SIG-M5 treated with dmso at 0.1 percent for 504 hours (cell line): Measurements from ENCODE around the gene FMN2.
"Not testable (repeated sequence)": the region's sequence is repeated elsewhere in the genome, so short reads cannot be mapped to it uniquely, and the experiment has no call there.

Experiments
- DNase-seq: peaks from one replicate; lab custom pipeline; 2025; ENCODE audit not compliant: unreplicated experiment; lab: John Stamatoyannopoulos, UW

Gene FMN2

DNA sequence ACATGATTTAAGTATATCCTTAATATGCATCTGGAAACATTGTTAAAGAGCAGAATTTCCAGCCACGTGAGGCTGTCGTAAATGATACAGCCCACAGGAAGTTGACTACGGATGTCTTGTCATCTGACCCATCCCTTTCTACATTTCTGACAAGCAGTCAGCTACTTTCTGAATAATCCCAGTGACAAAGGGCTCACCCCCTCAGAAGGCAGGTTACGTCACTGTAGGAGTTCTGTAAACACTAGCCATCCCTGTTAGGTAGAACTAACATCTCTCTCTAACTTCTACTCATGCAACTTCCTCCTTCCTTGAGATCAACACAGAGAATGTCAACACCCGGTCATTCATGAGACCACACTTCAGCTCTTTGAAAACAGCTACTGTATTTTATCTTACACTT, 261.1 kb downstream of the FMN2 start:
- peak; percentile 7 for DNase-seq

DNA sequence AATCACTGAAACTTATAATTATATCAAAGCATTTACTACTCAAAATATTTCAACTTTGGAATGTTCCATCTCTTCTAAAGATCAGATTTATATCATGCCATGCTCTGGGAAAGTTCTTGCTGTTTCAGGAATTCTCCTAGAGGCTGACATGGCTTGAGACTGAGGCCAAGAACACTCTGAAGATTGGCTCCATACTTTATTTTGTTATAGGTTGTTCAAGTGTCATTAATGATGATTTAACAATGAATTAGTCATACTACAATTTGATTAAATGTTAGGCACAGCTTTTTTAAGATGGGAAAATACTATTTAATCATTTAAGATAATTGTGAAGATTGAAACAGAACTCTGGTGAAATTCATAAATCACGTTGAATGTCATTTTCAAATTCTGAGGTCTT, 264.9 kb downstream of the FMN2 start:
- DNase-seq: no peak

DNA sequence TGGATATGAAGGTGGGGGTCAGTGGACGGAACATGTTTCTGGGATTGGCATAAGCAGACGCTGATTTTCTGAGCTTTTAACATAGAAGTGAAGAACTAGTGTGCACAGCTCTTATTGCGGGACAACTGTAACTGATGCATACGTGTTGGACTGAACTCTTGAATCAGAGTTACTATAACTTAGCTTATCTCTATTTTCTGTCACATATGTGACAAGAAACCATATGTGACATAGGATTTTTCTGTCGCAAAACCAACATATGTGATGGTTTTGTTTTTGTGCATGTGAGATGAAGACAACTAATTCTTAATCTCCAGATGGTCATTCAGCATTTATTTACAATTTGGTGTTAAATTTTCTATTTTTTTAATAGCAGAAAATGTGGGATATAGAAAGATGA, 270.4 kb downstream of the FMN2 start:
- DNase-seq: no peak

DNA sequence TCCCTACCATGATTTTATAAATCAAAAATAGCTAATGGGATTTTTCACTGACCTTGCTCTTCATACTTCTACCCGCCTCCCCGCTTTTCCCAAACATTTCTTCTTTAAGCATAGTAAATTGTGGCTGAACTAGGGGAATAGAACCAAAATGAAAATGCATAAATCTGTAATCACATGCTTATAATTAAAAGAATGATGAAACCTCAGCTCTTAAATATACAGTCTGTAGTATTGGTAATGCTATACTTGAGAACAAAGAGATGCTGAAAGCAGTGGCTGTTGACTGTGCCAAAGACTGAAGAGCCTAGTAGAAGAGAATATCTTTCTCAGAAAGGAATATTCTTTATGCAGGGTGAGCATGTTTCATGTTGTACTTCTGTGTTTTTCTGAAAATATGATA, 271.1 kb downstream of the FMN2 start:
- no peak for DNase-seq

DNA sequence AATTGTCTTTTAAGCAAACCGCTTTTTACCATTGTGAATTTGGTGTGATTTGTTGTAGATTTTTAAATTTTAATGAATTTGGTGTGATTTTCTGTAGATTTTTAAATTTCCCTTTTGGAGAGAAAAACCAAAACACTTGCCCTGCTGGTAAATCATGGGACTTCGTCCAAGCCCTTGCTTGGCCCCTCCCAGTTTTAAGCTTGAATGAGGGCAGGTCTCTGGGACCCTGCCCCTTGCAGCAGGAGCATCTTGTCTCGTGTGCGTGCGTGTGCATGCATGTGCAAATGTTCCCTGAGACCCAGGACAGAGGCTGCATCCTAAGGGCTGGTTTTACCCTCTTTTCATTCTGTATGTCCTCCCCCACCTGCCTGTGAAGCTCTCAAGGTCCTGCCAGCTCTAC, 271.6 kb downstream of the FMN2 start:
- DNase-seq: no peak

DNA sequence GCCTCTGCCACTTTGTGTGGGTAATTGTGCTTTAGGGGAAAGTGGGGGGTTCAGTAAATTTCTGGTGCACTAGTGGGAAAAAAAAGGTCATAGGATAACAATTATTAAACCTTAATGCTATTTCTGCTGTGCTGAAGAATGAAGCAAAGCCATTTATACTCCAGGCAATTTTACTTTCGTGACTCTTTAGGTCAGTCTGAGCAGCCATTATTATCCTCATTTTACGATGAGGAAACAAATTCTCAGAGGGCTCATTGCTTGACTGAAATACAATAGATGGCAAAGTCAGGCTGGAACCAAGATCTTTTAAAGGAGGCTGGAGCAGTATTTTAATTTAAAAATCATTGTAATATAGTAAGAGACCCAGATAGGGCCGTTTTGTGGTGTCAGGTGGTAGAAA, 272.2 kb downstream of the FMN2 start:
- no peak for DNase-seq

DNA sequence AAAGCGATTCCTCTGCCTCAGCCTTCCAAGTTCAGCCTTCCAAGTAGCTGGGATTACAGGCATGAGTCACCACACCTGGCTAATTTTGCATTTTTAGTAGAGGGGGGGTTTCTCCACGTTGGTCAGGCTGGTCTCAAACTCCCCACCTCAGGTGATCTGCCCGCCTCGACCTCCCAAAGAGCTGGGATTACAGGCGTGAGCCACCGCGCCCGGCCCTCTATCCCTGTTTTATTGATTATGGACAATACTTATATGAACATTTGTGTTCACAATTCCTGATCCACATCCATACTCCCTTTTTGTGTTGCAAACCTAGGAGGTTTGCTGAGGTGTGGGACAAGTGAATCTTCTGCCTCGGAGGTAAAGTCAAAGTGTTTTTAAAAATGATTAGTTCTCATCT, 275.0 kb downstream of the FMN2 start:
- no peak for DNase-seq

DNA sequence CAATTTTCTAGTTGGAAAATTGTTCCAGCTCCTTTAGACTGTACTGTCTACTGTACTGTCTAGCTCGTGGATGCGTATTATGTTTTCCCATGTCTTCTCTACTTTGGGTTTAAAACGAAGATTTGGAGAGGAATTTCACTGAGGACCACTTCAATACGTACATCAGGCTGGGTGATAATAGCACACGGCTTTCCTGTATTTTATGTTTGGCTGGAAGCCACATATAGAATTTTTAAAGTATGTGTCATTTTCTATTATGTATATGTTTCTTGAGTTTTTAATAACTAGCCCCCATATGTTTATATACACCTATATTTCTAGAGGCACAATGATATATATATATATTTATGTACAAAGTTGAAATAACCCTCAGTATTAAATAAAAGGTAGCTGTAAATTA, 293.9 kb downstream of the FMN2 start:
- no peak for DNase-seq

DNA sequence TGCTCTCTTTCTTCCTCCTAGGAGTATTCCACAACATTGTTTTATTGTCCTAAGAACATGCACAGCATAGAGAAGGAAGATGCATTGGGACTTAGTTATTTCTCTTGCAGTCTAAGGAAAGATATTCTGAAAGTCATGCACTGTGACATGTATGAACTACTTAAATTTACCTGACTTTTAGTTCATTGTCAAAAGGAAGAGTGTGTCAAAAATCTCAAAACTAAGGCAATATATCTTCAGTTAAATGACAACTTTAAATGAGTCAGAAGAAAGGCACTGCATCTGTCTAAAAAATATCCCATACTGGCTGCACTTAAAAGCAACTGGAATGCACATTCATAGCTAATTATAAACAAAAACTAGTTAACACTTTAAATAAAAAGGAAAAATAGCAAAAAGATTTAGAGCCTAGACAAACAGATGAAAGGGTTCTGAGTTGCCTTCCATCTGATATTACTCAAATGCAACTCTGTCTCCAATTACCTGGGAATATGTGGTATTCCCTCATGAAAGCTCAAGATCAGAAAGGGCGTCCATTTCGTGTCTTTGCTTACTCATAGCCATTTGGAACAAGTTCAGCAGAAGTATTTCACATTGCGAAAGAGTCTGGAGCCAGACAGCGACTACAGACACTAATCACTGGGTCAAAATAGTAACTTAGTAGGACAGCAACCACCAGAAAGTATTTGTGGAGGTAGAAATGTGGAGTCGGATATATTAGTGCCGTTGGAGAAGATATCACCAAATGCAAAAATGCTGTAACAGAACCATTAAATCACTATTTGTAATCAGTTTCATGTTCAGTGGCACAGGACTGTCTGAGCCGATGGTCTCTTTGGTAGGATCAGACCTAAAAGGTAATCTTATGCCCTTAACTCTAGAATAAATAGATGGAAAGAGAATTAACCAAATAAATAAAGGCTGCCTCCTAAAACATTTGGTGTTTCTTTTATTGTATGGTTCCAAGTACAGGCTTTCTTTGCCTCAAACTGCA, 294.6 kb downstream of the FMN2 start:
- DNase-seq: no peak

DNA sequence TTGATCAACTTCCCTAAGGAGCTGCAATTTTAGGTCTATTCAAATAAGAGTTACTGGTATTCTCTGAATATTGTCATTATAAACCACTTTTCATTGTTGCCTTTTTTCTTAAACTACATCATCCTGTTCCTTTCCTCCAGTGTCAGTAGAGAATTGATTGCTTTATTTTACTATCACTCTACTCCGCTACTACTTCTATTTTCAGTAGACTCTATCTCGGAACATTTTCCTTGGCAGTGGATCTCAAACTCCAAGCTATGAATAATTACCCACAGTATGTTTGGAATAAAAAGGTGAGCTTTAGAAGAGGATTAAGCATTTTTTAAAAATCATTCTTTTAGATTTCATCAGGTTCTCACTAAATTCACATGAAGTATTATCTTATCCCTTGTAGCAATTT, 295.4 kb downstream of the FMN2 start:
- DNase-seq: no peak

DNA sequence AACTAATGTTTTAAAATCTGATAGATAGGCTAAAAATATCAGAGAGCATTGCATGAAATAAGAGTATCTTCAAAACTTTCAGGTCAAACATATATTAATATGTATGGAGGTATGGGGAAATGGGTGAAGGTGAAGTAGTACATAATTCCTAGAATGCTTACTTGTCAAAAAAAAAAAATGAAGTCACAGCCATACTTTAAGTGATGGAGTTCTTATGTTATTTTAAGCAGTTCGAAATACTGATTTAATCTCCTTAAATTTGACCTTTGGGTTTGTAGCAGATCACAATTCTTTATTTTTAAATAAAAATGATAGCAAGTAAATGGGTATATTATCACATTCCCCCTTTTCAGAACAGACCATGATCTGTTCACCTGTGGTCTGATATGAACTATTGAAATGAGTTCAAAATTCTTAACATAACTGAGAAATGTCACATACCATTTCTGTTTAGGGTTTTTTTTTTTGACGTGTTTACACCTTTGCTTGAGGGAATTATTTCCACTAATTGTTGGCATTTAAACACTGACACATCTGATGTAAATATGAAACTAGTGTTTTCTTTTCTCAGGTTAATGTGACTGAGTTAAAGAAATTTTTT, 300.1 kb downstream of the FMN2 start:
- no peak for DNase-seq

DNA sequence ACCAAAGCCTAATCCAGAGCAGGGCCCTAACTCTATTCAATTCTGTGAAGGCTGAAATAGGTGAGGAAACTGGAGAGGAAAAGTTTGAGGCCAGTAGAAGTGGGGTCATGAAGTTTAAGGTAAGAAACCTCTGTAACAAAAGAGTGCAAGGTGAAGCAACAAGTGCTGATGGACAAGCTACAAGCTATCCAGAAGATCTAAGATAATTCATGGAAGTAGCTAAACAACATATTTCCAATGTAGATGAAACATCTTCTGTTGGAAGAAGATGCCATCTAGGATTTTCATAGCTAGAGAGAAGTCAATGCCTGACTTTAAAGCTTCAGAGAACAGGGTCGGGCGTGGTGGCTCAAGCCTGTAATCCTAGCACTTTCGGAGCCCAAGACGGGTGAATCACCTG, 302.7 kb downstream of the FMN2 start:
- no peak for DNase-seq

DNA sequence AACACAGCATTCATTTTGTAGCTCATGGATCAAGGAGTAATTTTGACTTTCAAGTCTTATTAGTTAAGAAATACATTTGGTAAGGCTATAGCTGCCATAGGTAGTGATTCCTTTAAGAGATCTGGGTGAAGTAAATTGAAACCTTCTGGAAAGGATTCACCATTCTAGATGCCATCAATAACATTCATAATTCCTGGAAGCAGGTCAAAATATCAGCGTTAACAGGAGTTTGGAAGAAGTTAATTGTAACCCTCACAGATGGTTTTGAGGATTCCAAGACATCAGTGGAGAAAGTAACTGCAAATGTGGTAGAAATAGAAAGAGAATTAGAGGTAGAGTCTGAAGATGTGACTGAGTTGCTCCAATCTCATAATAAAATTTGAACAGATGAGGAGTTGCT, 303.7 kb downstream of the FMN2 start:
- DNase-seq: no peak

DNA sequence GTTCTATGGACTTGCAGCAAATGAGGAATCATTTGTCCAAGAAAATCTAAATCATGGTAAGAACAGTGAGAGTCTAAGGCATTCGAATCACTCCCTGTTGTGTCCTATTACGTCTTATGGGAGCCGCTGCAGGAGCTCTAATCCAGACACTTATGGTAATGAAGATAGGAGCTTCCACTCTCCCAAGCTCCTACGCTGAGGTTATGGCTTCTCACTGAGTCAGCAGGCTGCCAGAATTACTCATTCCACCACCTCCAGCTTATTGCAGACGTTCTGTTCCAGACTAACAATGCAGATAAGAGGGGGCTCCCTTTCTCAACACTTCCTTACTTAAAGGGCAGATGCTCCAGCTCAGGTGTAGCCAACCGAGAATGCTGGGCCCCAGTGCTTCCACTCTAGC, 307.7 kb downstream of the FMN2 start:
- no peak for DNase-seq

DNA sequence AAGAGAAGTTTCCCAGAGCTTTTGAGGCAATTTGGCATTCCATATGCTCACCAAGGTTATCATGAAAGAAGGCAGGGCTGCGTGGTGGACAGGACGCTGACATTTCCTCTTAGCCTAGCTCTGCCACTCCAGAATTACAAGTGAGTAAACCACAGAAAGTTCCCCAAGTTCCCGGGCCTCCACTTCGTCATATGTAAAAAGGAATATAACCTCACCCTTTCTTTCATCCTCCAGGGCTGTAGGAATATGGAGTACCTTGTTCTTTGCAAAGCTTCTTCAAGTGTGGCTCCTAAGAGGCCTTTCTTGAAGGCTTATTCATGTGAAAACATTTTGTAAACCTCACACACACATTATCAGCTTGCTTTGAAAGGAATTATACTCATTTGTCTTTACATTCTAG, 310.0 kb downstream of the FMN2 start:
- no peak for DNase-seq

DNA sequence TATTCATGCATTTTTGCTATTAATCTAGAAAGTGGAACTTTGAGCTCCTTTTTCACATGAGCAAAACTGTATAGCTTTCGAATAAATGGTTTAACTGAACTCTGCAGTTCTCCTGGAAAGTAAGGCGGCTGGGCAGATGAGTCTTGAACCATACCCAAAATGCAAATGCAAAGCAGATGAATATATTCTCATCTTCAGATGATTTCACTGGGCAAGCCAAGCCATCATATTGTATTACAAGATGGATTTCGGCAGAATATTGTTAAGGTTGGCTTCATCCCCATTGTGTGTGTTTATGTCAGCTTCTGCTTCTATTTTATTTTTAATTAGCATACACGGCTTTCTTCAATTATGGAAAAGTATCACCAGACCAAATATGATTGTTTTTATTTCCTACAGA, 310.6 kb downstream of the FMN2 start:
- no peak for DNase-seq

DNA sequence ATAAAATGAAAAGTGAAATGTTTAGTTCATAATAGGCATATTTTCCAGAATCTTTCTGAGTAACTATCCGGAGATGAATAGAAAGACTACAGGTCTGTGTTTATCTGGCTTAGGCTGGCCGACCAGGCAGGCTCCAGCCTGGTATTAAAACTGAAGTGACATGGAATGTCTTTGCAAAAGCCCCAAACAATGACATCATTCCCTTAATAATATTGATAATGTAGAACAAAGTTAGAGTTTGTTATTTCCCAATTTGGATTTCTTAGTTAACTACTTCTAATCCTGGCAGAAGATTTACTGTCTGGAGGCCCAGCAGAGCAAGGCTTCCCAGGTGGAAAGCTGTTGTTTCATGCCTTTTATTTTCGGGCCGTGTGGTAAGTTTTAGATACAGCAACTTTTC, 312.6 kb downstream of the FMN2 start:
- no peak for DNase-seq

DNA sequence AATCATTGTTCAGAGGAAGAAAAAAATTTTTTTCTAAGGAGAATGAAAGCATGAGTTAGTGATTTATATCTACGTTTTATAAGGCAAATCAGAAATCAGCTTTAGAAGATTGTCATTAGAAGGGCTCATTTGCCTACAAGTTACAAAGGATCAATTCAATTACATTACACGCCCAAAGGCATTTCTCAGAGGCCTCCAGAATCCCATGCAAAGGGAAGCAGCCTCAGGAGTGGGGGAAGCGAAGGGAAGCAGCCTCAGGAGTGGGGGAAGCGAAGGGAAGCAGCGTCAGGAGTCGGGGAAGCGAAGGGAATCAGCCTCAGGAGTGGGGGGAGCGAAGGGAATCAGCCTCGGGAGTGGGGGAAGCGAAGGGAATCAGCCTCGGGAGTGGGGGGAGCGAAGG, 314.1 kb downstream of the FMN2 start:
- DNase-seq: no peak

DNA sequence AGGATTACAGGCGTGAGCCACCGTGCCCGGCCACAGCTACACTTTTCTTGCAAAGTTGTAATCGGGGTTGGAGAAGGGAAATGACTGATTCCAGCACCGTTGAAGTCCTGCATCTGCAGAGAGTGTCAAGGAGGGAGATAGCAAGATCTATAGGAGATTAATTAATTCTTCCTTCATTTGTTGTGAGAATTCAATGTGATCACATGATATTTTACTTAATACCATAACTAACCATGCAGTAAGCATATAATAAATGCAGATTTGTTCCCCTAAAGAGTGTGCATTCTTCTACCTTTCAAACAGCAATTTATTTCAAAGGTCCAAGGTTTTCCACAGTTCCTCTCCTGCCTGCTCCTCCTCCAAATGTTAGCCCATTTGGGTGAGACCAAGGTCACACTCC, 315.7 kb downstream of the FMN2 start:
- DNase-seq: no peak

DNA sequence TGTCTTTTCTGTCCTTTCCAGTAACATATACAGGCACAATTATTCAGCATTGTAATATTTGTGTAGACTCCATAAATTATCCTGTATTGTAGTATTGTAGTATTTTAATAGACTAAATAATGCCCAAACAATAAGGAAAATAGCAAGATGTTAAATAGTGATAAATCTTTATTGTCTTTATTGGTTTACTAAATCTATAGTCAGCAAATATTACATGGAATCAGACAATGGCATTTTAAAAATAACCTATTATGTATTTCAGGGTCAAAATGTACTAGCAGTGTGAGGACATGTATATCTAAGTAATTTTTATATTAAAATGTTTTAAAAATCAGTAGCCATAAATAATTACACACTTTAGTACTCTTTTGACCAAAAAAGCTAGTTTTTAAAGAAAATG, 317.9 kb downstream of the FMN2 start:
- DNase-seq: no peak

DNA sequence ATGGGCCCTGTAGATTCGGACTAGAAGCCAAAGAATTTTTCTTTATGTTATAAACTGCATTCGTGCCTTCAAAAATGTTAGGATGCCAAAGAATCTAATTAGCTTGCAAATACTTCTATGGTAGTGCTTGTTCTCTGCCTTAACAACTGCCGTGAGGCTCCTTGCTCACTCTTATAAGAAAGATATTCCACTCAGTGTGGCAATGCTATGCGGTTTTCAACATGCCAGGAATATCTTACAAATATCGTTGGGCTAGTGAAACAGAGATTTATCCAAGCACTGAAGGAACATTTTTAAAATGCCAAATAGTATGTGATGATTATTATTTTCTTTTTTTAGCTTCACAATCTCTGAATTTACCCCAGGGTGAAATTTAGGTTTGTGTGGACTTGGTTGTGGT, 322.0 kb downstream of the FMN2 start:
- no peak for DNase-seq

DNA sequence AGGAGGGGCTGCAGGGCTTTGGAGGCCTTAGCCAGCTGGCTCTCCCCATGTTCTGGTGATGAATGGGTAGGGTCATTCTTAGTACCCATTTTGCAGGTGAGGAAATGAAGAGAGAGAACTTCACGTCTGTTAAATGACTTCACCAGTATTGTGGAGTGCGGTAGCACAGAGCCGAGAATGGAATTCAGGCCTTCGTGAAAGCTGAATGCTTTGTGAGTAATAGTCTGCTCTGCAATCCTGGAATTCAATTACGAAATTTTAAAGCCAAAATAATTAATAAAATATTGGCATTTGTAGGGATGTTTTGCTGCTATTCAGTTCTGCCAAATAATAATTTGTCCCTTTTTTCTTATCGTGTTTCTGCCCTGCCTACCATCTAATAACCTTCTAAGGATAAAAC, 322.6 kb downstream of the FMN2 start:
- no peak for DNase-seq

DNA sequence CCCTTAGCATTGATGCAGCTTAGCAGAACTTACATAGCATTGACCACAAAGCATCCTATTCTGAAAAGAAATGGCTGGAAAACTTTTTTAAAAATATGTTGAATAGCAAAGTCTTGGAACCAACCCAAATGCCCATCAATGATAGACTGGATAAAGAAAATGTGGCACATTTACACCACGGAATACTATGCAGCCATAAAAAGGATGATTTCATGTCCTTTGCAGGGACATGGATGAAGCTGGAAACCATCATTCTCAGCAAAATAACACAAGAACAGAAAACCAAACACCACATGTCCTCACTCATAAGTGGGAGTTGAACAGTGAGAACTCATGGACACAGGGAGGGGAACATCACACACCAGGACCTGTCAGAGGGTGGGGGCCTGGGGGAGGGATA, 323.3 kb downstream of the FMN2 start:
- not testable (repeated sequence) for DNase-seq
